ENCODE results near the gene PHACTR2.
"Not testable (repeated sequence)": the region's sequence is repeated elsewhere in the genome, so short reads cannot be mapped to it uniquely, and the experiment has no call there.

PHACTR2 gene

DNA sequence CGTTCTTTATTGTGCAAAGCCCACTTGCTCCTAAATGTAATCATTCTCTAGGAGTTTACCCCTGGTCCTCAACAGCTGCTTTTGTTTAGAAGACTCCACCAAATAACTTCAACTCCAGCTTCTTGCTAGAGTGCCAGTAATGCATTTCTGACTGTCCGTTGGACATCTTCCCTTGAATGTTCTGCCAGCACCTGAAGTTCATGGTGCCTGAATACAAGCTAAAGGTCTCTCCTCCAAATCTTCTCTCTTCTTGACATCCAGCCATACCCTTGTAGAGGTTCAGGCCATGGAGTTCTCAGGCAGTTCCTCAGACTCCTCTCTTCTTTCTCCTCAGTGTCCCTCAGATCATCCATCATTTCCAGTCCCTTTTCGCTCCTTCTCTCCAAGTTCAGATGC, 21.7 kb downstream of the PHACTR2 start:
- DNase-seq, result no peak

DNA sequence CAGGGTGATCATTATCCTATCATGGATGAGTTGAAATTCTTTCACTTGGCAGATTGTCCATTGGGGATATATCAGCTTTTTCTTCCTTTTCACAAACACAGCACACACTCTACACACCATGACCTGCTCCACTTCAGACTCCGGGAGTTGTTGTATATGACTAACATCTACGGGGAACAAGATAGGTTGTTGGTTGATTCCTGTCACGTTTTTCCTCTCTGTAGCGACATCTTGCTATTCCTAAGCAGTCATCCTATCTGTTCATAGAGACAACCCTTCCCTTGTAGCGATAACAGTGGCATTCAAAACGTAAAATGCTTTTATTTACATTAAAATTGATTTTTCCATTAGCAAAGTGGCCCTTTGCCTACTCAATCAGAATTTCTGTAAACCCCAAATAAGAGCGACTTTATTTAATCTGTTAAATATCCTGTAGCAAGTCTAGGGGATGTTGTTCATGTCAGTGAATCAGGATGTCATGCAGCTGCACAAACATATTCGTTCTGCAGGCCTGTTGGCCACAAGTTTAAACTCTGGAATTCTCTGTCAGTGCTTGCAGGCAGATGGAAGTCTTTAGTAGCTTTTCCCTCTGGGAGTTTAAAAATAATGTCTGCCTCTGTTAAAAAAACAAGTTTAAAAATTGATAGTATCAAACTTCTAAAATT, 23.1 kb downstream of the PHACTR2 start:
- no peak for DNase-seq

DNA sequence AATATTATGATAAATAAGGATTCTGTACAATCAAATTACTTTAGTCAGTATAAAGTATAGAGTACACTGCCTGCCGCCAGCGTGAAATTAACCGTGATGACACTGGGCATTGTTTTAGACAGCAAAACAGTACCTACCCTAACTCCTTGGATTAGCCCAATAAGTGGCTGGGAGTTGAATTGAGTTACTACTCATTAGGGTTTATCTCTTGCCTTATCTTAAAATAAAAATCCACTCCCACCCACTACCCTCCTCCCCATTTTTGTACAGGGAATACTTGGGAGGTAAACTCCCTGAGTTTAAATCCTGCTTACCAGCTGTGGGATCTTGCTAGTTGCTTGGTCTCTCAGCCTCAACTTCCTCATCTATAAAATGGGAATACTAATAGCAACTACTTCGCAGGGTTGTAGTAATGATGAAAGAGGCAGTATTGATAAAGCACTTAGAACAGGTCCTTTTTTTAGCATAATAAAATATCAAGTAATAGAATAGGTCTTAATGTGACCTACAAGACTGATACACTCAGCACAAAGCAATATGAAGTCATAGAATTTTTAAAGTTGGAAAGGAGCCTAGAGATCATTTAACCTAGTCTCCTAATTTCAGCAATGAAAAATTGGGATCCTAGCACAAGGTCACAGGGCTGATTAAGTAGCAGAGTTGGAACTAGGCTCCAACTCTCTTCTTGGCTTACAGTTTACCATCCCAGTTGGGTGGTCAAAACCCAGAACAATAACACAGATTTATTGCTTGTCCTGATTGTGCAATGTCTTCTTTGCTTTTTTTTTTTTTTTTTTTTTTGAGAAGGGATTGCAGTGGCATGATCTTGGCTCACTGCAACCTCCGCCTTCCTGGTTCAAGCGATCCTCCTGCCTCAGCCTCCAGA, 23.8 kb downstream of the PHACTR2 start:
- DNase-seq, result no peak

DNA sequence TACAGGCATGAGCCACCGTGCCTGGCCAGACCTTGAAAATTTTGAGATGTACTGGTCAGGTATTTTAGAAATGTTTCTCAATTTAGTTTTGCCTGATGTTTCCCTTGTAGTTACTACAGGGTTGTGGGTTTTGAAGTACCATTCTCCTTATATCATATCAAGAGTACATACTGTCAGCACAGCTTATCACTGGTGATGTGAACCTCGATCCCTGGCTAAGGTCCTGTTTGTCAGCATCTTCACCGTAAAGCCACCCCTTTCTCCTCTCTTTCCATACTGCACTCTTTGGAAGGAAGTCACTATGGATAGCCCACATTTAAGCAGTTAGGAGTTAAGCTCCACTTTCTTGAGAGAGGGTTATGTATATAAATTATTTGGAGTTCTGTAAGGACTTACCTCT, 27.8 kb downstream of the PHACTR2 start:
- DNase-seq, result no peak

DNA sequence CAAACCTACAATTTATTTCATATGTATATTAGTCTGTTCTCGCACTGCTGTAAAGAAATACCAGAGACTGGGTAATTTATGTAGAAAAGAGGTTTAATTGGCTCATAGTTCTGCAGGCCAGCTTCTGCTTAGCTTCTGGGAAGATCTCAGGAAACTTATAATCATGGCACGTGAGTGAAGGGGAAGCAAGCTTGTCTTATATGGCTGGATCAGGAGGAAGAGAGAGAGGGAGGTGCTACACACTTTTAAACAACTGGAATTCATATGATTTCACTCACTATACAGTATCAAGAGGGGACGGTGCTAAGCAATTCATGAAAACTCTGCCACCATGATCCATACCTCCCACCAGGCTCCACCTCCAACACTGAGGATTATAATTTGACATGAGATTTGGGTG, 29.9 kb downstream of the PHACTR2 start:
- DNase-seq, result no peak

DNA sequence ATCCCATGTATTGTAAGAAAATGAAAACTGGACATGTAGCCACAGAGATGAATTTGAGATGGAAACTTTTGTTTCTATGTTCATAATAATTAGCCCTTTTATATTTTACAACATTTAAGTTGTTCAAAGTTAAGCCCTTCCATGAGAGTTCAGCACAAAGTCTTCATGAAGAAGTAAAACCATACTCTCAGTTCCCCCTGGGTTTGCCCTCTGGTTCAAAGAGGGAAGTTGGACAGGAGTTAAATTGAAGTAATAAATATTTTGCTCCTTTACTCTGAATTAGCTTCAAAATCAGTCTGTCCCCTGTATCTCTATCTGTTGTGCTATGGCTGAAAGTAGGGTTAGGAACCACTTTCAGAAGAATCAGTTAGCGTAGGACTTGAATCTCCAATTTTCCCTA, 31.1 kb downstream of the PHACTR2 start:
- no peak for DNase-seq

DNA sequence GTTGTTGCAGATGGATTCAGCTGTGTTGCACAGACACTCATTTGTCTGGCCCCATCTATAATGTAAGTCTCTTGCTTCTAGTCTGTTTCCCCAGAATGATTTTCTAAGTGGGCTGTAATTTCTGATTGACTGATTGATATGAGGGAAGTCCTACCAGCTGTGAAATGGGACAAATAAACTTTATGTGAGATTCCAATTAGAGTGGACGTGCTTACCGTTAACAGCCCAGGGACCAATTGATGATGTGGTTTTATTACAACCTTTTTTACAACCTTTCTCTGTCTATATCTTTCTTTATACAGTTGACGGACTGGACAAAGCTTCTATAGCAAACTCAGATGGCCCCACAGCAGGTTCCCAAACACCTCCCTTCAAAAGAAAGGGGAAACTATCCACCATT, 33.9 kb downstream of the PHACTR2 start:
- DNase-seq, result no peak

DNA sequence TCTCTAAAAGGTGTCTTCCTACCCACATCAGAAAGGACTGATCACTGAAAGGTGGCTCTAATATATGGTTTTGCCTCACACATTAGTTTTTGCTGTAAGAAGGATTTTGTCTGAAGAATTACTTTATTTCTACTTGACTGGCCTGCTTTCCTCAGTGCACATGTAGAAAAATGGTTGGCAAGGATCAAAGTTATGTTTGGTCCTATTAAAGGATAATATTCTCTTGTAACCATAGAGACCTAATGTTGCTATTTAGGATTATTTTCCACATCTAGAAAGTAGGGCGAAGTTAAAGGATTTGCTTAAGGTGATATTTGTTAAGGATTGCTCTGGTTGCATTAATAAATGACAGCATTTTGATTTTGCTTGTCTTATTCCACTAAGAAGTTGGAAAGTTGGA, 40.7 kb downstream of the PHACTR2 start:
- DNase-seq, result no peak

DNA sequence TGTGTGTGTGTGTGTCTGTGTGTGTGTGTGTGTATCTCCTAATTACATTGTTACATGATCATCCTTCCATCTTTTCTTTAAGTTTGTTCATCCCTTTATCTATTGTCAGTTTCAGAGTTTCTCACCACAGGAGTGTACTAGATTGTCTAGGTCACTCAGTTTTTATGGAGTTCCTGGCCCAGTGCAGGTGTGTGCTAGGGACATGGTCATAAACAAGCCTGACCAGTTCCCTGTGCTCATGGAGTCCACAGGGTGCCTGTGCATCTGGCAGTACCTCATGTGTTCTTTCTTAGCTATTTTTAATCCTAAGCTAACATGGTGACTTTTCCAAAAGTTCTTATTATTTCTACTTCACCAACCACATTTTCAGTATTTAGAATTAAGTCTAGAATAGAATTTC, 43.9 kb downstream of the PHACTR2 start:
- no peak for DNase-seq

DNA sequence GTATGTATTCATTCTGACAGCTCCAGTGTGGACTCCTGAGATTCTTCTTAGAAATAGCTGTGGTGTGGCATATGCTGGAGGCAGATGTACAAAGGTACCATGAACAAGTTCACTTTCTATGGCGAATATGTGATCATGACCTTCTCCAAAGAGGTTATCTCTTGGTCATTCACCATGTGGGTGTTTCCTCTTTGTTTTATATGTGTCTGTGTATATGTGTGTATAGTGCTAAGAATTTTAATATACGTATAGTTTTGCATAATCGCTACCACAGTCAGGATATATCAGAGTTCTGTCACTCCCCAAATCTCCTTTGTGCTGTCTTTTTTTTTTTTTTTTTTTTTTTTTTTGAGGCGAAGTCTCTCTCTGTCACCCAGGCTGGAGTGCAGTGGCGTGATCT, 47.1 kb downstream of the PHACTR2 start:
- no peak for DNase-seq

DNA sequence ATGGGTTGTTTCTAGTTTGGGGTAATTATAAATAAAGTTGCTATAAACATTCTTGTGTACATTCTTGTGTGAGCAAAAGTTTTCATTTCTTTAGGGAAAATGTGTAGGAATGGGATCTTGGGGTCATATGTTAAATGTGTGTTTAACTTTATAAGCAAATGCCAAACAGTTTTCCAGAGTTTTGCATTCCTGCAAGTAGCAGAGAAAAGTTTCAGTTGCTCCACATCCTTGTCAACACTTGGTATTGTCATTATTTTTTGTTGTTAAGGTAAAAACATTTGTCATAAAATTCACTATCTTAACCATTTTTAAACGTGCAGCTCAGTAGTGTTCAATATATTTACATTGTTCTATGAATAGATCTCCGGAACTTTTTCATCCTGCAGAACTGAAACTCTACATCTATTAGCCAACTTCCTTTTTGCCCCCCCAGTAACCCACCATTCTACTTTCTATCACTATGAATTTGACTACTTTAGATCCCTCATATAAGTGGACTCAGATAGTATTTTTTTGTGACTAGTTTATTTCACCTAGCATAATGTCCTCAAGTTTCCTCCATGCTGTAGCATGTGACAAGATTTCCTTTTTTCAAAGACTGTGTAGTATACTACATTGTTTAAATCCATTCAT, 48.4 kb downstream of the PHACTR2 start:
- DNase-seq, result no peak

DNA sequence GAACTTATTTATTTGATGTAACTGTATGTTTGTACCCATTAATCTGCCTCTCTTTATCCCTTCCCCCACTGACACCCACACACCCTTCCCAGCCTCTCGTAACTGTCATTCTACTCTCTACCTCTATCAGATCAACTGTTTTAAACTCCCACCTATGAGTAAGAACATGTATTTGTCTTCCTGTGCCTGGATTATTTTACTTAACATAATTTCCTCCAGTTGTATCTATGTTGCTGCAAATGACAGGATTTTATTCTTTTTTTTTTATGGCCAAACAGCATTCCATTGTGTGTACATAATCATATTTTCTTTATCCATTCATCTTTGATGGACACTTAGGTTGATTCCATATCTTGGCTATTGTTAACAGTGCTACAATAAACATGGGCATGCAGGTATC, 49.3 kb downstream of the PHACTR2 start:
- no peak for DNase-seq

DNA sequence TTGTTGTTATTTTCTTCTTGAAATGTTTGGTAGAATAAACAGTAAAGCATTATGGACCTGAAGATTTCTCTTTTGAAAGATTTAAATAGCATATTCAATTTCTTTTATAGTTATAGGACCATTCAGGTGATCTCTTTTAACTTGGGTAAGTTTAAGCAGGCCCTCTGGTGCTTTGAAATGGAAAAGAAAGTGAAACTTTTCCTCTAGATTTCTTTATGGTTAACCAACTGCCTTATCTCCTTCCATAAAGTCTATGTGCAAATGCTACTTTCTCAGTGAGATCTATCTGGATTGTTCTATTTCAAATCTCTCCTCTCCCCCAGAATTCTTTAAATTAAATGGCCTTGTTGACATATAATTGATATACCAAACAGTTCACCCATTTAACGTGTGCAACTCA, 54.0 kb downstream of the PHACTR2 start:
- no peak for DNase-seq

DNA sequence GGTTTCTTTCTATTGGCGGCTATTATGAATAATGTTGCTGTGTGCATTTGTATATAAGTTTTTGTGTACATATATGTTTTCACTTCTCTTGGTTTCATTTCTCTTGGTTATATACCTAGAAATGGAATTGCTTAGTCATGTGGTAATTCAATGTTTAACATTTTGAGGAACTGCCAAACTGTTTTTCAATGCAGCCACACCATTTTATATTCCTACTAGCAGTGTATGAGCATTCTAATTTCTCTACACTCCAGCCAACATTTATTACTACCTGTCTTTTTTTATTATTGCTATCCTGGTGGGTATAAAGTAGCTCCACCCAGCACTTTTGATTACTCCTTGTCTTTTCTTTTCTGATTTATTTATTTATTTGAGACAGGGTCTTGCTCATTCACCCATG, 54.8 kb downstream of the PHACTR2 start:
- peak; percentile 26 for DNase-seq

DNA sequence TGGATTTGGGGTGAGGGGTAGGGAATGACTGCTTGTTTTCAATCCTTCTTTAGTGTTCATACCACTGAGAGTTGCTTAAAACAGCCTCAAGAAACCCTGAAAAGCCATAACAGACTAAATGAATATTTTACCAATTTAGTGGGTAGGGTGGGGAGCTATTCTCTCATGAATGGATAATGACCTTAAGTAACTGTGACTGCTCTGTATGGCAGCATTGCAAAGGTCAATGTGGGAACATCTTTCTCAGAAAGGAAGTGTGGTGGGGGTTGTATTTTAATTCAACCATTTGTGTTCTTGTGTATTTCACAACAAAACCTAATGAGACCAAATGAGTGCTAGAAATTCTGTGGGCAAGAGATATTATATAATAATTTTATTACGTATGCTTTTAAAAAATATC, 55.7 kb downstream of the PHACTR2 start:
- DNase-seq, result no peak

DNA sequence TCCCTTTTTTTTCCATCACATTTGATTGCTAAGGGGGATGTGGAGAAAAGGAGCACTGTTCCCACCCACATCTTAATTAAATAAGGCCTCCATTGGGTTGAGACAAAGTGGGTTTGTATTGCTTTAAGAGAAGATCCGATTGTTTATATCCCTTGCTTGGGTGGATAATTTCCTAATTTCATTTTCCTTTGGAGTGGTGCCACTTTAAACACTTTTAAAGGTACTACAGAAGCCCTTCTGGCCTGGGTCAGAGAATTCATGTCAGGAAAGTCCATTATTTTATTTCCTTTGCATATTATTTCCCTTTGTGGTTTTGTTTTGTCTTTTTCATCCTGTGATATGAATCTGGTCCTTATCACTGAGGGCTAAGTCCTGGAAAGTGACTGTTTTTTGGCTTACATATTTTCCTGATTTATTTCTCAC, 56.9 kb downstream of the PHACTR2 start:
- DNase-seq, result no peak

DNA sequence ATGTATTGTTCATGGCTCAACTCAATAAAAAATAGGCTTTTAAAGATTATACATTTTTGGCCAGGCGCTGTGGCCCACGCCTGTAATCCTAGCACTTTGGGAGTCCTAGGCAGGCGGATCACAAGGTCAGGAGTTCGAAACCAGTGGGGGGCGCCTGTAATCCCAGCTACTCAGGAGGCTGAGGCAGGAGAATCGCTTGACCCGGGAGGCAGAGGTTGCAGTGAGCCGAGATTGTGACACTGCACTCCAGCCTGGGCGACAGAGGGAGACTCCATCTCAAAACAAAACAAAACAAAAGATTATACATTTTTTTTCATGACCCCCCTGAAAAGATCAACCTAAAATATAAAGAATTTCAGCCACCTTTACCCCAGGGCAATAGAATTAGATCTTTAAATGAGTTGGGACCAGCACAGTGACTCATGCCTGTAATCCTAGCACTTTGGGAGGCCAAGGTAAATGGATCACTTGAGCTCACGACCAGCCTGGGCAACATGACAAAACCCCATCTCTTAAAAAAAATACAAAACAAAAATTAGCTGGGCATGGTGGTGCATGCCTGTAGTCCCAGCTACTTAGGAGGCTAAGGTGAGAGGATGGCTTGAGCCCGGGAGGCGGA, 60.4 kb downstream of the PHACTR2 start:
- DNase-seq, result not testable (repeated sequence)

DNA sequence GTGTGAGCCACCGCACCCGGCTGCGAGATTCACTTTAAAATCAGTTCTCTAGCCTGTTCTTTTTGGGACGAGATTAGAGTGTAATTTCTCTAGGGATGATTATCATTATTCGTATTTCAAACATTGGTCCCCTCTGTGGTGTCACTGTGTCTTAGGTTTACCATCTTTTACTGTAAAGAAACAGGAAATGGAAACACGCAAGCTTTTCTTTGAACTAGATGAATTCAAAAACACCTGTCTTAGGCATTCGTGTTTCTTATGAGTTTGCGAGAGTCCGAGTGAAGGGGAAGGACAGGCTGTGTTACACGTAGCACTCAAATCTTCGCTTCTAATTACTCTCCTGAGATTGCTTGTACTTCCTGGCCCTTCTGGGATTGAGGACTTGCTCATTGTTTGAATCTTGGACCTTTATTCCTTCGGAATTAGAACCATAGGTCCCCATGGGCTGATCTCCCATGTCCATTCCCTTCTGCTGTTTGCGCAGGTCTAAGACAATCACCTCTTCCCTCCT, 61.6 kb downstream of the PHACTR2 start:
- DNase-seq, result no peak

DNA sequence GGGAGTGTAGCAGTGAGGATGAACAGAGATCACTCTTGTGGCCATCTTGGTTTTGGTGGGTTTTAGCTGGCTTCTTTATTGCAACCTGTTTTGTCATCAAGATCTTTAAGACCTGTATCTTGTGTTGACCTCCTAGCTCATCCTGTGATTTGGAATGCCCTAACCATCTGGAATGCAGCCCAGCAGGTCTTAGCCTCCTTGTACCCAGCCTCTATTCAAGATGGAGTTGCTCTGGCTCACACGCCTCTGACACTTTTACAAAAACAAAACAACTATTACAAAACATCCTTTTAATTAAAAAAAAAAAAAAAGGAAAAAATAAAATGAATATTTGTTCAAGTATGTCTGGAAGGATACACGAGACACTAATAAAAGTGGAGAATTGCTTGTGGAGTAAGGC, 62.4 kb downstream of the PHACTR2 start:
- DNase-seq, result no peak

DNA sequence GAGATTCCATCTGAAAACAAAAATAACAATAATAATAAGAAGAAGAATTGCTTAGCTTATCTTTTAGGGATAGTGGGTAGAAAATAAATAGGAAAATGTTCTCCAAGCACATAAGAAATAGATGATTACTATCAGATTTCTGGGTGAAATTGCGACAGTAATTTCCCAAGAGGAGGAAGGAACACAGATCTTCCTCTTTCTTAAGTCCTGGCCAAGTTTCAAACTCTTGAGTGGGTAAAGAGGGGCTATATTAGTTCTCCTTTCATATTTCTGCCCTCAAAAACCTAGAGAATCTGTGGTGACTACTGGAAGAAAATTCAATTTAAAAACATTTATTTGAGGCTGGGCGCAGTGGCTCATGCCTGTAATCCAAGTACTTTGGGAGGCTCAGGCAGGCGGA, 63.7 kb downstream of the PHACTR2 start:
- no peak for DNase-seq

DNA sequence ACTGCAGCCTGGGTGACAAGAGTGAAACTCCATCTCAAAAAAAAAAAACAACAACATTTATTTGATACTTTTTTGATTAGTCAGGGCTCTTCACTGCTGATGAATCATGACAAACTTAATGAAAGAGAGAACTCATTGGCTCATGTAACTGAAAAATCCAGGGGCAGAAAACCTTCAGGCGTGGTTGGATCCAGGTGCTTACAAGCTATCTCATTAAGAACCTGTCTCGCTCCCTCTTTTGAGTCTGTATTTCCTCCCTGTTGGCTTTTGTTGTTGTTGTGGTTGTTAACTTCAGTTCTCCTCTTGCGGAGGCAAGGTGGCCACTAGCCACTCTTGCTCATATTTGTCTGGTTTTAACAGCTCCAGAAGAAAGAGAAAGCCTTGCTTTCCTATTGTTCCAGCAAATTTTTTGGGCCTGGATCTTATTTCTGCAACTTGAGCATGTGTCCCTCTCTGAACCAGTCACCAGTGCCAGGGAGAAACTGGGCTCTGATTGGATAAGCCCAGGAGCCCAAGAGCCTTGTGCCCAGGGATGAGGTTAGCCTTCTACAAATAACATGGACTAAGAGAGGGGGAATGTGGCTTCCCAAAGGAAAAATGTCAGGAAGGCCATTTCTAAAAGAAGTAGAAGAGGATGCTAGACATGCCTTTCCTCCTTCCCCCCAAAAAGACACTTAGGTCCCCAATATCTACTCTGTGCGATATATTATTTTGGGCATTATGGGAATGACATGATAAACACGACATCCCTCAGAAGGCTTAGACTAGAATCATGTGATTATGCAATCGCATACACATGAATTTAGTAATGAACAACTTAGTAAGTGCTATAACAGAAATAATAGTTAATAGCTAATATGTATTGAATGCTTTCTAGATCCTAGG, 64.5 kb downstream of the PHACTR2 start:
- no peak for DNase-seq

DNA sequence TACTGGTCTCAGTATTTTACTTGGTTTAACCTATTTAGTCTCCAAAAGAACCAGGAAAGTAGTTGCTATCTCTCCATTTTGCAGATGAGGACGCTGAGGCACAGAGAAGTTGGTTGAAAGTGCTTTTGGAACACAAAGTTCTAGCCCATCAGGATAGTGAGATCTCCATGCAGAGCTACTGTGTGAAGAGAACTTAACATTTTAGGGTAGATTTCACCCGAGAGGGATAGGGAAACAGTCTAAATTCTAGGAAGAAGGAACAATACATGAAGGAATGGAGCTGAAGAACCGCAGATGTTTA, 65.1 kb downstream of the PHACTR2 start:
- DNase-seq, result no peak

Measured in GDM1 (cell line).